ENCODE data around the gene KPNA3. TPM values are rescaled to one million over a fixed set of nuclear protein-coding genes. Genes with fewer than 3 reads are reported as not detected.

KPNA3 gene
- total RNA-seq, 1 experiment from 2014 or later: 14.4 TPM

GRCh38 chr13:49740870-49741269, 51.6 kb downstream of the KPNA3 start:
- DNase-seq (no peak), ATAC-seq (no peak)
- Histone ChIP-seq H3K27me3 (ENCODE audit: low read length) (no peaks in the 10 kb centered on the region), H4K20me1 (ENCODE audit: low read length) (no peaks in the 10 kb centered on the region), H3K4me1 (ENCODE audit: insufficient read depth, low read length) (no peaks in the 10 kb centered on the region), H3K36me3 (ENCODE audit: low read depth, low read length) (peaks cover 5% of the 10 kb centered on the region; the same call in 1 of the 2 replicates), H2AFZ (ENCODE audit: low read length) (no peak overlapping the region), H3K9me2 (replicated peaks; ENCODE audit: low read length) (no peaks in the 10 kb centered on the region), H3K9me3 (ENCODE audit: low read length) (no peaks in the 10 kb centered on the region), H3K27ac (ENCODE audit: low read length) (no peak overlapping the region), H3K79me2 (ENCODE audit: low read length) (no peaks in the 10 kb centered on the region), H3F3A (ENCODE audit: low read length, unreplicated experiment) (no peaks in the 10 kb centered on the region), H3K4me2 (ENCODE audit: low read length) (no peak overlapping the region), H3K4me3 (ENCODE audit: low read length) (no peak overlapping the region), H3K9ac (ENCODE audit: low read length) (no peak overlapping the region)
- TF ChIP-seq, protein P1, sequence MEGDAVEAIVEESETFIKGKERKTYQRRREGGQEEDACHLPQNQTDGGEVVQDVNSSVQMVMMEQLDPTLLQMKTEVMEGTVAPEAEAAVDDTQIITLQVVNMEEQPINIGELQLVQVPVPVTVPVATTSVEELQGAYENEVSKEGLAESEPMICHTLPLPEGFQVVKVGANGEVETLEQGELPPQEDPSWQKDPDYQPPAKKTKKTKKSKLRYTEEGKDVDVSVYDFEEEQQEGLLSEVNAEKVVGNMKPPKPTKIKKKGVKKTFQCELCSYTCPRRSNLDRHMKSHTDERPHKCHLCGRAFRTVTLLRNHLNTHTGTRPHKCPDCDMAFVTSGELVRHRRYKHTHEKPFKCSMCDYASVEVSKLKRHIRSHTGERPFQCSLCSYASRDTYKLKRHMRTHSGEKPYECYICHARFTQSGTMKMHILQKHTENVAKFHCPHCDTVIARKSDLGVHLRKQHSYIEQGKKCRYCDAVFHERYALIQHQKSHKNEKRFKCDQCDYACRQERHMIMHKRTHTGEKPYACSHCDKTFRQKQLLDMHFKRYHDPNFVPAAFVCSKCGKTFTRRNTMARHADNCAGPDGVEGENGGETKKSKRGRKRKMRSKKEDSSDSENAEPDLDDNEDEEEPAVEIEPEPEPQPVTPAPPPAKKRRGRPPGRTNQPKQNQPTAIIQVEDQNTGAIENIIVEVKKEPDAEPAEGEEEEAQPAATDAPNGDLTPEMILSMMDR (conservative IDR thresholded peaks at IDR 0.05; ENCODE audit: low read depth, low read length): no peak
- no peak for TF ChIP-seq EZH2phosphoT487 (IDR thresholded peaks at IDR 0.05; ENCODE audit: borderline replicate concordance, low read length)
- TF ChIP-seq EZH2 (IDR thresholded peaks at IDR 0.05; ENCODE audit: low read length, unreplicated experiment): no peak
- ChIA-PET POLR2A (ENCODE audit: unreplicated experiment) (no interaction called here), CTCF (no interaction called here)
- BruUV-seq (replicated peaks): no TSS peak
- intact Hi-C loops (cut with micrococcal nuclease): no loop called here

- Histone ChIP-seq H3K9me2 (replicated peaks; ENCODE audit: low read length) (no peaks in the 10 kb centered on the region), H3K9me3 (ENCODE audit: low read length) (no peaks in the 10 kb centered on the region), H3K4me3 (ENCODE audit: low read length) (no peak overlapping the region), H3K27me3 (ENCODE audit: low read length) (no peaks in the 10 kb centered on the region), H3K36me3 (ENCODE audit: low read depth, low read length) (peaks cover under 1% of the 10 kb centered on the region; the same call in 1 of the 2 replicates), H3K4me2 (ENCODE audit: low read length) (no peak overlapping the region), H3K9ac (ENCODE audit: low read length) (no peak overlapping the region), H3F3A (ENCODE audit: low read length, unreplicated experiment) (no peaks in the 10 kb centered on the region), H2AFZ (ENCODE audit: low read length) (no peak overlapping the region), H3K27ac (ENCODE audit: low read length) (no peak overlapping the region), H3K79me2 (ENCODE audit: low read length) (no peaks in the 10 kb centered on the region), H4K20me1 (ENCODE audit: low read length) (no peaks in the 10 kb centered on the region), H3K4me1 (ENCODE audit: insufficient read depth, low read length) (no peaks in the 10 kb centered on the region)
- DNase-seq (no peak), ATAC-seq (no peak)
- ChIA-PET POLR2A (ENCODE audit: unreplicated experiment) (no interaction called here), CTCF (no interaction called here)
- BruUV-seq (replicated peaks): no TSS peak
- intact Hi-C loops (cut with micrococcal nuclease): no loop called here
- TF ChIP-seq, protein P1 (conservative IDR thresholded peaks at IDR 0.05; ENCODE audit: low read depth, low read length): no peak
- TF ChIP-seq EZH2phosphoT487 (IDR thresholded peaks at IDR 0.05; ENCODE audit: borderline replicate concordance, low read length) (no peak), EZH2 (IDR thresholded peaks at IDR 0.05; ENCODE audit: low read length, unreplicated experiment) (no peak)
These were observed 52.8 kb downstream of the KPNA3 start for GRCh38 chr13:49739498-49740187.
